Tongue (tissue), 2 donors: Measurements from ENCODE around the gene IGSF8. TPM values are rescaled to one million over a fixed set of nuclear protein-coding genes. Genes with fewer than 3 reads are reported as not detected.

Experiments
- DNase-seq: peaks from one replicate; pipeline ENCODE4 v3.0.0-alpha.2; 2015
- total RNA-seq: library from RNA; depleted of rRNA; stranded (reverse); fragments of >200 nt; gene quantifications from one replicate; pipeline ENCODE4 v1.2.3, GENCODE V29; 2014

Gene IGSF8
- total RNA-seq, 1 donor from 2014 or later, result 21.8 TPM

DNA sequence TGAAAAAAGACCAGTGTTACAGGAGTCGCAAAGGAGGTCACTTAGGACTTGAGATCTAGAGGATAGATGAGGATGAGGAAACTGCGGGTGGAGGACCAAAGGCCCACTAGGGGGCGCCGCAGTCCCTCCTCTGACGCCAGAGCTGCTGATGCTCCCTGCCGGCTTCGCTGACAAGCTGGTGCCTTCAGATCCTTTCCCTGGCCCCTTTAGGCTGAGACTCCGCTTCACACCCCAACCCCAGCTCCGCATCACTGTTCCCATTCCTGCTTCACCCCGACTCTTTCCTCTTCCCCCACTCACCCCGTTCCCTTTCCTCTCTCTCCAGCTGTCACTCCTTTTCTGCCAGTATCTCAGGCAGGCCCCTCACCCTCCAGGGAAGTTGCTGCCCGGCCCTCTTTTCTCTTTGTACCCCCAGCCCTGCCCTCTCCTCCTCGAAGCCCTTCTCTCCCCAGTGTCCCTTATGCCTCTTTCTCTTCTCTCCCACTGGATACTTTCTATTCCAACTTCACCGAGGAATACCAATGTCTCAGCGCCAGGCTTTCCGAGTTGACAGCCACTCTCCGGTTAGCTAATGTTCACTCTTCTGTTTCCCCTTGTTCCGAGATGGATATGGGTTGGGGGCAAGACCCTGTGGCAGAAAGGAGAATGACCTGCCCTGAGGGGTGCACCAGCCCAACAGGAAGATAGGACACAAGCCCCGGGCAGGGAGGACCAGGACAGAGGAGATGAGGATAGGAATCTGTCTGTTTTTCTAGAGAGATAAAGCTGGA lies 12.5 kb downstream of the IGSF8 start:
- peak; percentile 89 for DNase-seq

DNA sequence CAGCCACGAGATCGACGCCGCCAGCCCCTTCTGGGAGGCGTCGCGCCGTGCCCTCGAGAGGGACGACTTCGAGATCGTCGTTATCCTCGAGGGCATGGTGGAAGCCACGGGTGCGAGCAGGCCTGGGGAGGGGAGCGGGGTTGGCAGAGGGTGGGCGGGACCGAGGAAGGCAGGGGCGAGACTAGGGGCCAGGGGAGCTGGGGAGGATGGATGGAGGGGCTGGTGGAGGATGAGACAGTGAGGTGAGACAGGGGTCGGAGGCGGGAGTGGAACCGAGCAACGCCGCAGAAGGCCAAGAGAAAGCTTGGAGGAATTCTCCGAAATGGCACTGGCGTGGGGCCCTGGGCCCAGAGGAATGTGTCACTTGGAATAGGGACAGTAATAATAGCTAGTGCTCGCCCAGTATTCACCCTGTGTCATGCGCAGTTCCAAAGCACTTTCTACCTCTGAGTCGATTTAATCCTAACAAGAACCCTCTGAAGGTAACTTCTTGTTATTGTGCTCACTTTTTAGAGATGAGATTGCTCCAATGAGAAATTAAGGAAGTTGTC lies 13.6 kb downstream of the IGSF8 start:
- DNase-seq, result no peak

DNA sequence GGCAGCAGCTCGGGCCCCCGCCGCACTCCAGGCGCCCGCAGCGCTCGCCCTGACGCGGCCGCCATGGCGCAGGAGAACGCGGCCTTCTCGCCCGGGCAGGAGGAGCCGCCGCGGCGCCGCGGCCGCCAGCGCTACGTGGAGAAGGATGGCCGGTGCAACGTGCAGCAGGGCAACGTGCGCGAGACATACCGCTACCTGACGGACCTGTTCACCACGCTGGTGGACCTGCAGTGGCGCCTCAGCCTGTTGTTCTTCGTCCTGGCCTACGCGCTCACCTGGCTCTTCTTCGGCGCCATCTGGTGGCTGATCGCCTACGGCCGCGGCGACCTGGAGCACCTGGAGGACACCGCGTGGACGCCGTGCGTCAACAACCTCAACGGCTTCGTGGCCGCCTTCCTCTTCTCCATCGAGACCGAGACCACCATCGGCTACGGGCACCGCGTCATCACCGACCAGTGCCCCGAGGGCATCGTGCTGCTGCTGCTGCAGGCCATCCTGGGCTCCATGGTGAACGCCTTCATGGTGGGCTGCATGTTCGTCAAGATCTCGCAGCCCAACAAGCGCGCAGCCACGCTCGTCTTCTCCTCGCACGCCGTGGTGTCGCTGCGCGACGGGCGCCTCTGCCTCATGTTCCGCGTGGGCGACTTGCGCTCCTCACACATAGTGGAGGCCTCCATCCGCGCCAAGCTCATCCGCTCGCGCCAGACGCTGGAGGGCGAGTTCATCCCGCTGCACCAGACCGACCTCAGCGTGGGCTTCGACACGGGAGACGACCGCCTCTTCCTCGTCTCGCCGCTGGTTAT lies 14.2 kb downstream of the IGSF8 start:
- peak; percentile 66 for DNase-seq

DNA sequence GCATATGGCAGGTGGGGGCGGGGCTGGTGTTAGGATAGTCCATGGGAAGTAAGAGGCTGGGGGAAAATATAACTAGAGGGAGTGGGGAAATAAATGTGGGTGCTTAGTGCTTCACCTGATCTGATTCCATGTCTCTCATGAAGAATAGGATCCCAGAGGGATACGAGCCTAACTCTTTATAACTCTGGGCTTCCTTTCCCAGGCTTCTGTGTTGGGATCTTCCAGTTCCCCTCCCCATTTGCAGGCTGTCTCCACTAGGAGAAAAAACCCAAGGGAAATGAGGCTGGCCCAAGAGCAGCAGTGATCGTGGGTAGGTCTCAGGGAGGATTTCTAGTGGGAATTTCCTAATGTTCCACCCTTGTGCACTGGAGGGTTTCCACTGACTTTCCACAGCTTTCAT lies 15.5 kb downstream of the IGSF8 start:
- DNase-seq, result no peak

DNA sequence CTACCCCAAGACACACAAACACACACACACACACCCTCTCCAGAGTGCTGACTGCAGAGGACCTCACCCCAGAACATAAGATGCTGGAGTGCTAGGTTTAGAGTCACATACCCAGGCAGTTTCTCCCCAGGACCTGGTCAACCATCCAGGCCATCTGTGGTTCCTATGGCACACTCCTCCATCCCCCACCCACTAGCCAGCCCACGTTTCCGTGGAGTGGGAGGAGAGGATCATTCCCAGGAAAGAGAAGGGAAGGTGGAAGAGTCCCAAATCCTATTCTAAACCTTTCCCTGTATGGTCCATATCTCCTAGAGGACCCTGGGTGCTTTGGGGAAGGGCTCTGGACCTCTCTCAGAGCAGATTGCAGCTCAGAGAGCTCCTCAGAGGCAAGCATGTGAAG lies 15.9 kb downstream of the IGSF8 start:
- no peak for DNase-seq

DNA sequence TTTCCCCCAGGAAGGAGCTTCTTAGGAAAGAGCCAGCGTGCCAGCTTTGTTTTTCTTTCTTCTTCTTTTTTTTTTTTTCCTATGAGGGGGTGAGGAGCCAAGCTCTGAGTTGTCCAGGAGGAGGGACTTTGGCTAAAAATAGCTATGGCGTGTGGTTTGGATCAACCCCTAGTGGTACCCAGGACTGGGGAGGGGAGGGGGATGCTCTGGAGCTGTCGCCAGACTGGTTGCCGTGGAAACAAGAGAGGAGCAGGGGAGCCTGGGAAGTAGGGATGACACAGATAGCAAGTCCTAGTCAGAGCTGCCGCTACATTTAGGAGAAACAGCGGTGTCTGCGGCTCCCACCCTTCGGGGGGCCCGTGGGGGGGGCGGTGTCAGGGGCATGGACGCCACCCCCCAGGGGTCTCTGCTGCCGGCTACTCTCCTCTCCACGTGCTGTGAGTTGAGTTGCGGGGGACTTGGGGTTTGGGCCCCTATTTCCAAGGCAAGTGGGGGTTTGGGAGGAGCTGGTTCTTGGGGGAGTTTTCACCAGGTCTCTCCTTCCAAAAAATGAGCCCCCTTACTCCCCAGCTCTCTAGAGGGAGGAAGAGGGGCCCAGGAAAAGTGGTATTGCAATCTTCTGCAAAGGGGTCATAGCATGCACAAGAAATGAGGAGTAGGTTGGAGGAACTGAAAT lies 17.0 kb downstream of the IGSF8 start, which contains the start of gene KCNJ9:
Gene KCNJ9 (plus strand): TSS at position 278 of the 676 bp plus-strand sequence. CDS start 2,493 bp downstream, outside the sequence.
- no peak for DNase-seq

DNA sequence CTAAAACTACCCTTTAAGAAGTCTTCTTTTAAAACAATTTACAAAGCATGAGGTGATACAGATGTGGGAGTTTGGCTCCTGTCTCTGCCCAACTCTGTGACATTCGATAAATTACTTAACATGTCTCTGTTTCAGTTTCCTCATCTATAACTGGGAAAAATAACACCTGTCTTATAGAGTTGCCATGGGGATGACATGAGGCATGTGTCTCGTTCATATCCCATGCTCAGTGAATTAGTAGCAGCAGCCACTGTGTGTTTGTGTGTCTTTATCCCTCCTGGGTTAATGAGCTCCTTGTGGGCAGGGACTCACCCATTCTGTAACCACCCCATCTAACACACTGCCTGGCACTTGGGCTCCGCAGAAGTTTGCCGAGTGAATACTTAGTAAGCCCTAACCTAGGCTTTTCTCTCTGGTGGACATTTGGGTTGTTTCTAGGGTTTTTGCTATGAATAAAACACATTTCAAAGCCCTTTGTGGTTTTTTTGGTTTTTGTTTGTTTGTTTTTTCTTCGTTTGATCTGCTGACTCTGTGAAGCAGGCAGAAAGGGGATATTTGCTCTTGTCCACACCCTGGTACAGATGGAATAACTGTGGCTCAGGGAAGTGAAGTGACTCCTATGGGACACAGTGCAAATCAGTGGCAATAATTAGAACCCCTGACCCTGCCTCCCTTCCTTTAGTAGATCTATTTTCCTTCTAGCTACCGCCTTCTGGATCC lies 17.9 kb downstream of the IGSF8 start:
- no peak for DNase-seq

DNA sequence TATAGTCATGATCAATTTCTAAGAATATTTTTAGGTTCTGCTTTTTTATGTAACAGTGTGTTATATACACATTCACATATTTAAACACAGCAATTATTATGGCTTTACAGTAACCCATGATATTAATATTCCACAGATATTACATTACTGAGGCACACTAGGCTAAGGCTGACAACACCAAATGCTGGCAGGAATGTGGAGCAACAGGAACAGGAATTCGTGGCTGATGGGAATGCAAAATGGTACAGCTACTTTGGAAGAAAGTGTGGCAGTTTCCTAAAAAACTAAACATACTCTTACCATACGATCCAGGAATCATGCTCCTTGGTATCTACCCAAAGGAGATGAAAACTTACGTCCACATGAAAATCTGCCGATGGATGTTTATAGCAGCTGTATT lies 19.0 kb downstream of the IGSF8 start:
- DNase-seq, result no peak

DNA sequence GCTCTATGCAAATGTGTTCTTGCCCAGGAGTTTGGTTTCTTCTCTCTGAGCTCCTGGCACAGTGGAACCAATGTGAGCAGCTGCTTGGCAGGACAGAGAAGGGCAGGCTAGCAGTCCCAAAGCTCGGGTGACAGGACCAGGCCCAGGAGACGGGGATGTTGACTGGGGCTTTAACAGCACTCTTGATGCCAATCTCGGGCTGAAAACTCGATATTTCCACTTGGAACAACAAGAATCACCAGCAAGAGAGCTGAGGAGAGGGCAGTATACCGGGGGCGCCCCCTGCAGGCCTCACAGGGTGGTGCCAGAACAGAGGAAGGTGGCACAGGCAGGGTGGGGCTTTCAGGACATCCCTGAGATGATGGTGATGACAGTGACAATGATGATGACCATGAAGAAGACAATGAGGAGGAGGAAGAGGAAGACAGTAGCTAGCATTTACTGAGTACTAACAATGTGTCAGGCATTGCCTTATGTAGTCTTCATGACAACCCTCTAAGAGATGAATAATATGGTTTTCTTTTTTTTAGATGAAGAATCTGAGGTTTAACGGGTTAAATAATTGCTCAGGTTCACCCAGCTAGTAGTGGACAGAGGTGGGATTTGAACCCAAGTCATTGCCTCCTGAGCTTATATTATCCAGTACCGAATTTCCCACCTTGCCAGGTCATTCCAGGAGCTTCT lies 19.8 kb downstream of the IGSF8 start:
- DNase-seq, result peak; percentile 92

DNA sequence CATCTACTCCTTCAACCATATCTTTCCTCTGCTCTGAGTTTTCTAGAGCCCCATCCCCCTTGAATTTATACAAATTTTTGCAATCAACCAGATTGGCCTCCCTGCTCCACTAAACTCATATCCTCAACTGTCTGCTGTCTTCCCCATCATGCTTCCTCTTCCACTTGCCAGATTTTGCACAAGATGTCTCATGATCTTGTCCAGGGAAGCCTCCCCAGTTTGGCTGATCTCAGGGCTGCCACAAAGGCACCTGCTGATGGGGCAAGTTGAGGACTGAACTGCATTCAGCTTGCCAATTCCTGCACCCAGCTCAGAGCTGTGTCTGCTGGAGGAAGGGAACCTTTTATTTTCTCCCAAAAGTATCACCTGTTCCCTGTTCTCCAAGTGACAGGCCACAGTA lies 20.9 kb downstream of the IGSF8 start:
- DNase-seq, result no peak

DNA sequence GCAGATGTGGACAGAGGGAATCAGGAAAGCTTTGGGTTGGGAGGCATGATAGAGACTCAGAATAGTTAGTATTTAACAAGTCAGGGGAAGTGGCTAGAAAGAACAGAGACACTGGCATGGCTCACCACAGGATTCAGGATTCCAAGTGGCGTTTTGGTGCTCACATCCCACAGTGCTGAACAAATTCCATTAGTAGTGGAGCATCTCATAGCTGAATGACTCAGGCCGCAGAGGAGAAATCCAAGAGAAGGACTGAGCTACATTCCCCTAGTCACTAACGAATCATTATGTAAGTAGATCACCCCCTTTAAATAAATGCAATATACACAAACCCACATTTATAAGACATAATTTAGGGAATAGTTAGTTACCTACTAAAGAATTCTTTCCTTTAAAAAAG lies 22.1 kb downstream of the IGSF8 start:
- DNase-seq, result no peak

DNA sequence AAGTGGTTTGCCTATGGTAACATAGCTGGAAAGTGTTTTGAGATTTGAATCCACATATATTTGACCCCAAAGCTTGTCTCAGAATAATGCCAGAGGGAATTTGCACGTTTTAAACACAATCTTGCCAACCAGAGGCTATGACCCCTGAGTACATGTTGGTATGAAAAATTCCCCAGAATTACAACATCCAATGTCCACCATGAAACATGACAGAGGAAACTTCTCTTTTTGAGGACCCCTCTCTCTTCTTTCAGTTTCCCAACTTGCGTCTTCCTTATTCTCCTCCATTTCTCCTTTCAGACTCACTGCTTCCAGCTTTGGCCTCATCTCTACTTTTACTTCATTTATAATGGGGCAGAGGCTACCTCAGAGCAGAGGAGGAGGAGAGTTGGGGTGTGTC lies 22.6 kb downstream of the IGSF8 start:
- no peak for DNase-seq

DNA sequence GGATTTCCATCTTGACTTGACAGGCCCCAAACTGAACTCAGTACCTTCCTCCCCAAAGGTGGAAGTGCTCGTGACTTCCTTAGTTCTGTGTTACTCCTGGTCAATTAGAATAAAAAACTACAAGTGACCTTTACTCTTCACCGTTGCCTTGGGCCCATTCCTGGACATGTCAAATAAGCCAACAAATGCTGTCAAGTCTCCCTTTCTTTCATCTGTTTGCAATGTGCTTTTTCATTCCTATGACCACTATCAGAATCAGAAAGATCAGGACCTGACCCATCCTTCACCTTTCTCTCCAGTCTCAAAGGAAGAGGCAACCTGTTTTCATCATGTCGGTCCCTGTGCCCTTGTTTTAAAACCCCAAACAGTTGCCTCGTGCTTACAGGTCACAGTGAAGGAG lies 23.6 kb downstream of the IGSF8 start:
- DNase-seq, result no peak

DNA sequence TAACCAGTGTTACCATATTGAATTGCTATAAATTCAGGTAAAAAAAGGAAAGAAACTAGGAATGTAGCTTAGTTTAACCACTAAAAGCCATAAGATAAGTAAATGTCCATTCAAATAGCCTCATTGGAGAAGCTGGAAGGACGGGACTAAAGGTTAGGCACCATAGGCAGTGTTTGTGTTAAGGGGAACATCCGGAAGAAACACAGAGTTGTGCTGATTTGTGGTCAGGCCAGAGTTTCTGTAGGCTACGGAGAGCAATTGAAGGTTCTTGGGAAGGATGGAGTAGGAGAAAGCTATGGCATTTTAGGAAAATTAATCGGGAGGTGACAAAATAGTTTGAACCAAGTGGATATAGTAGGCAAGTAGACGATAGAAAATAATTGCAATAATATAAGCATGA lies 27.1 kb downstream of the IGSF8 start:
- no peak for DNase-seq

DNA sequence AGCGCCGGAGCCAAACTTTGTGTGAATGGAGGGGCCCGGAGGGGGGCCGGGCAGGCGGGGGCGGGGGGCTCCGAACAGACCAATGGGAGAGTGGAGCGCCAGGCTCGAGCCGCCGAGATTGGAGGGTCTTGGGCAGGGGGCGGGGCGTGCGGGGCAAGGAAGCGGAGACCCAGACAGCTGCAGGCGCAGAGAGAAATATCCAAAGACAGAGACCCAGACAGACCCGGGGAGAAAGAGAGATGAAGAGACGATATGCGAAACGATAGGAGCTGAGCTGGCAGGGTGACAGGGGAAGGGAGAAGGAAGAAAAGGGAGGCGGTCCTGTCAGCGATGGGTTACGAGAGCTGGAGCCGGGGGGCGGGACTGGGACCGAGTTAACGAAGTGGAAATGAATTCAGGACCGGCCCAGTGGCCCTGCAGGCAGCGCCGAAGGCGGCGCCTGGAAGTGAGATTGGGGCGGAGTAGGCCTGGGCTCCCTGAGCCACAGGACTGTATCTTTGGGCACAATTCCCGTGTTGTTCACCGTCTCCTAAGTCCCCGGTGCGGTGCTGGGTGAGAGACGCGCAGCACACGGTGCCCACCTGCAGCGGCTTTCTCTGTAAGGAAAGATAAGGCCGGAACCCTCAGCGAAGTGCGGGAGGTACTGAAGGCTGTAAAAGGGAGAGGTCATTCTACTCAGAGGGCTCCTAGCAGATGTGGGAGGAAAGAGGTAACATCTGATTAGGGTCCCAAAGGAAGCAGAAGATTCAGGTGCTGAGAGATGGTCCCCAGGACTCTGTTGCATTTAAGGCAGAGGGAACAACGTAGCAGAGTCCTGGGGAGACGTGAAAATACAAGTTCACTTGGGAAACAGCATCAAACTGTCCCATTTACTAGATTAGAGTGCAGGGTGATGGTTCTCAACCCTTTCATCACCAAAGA lies 27.9 kb downstream of the IGSF8 start:
- peak; percentile 93 for DNase-seq

DNA sequence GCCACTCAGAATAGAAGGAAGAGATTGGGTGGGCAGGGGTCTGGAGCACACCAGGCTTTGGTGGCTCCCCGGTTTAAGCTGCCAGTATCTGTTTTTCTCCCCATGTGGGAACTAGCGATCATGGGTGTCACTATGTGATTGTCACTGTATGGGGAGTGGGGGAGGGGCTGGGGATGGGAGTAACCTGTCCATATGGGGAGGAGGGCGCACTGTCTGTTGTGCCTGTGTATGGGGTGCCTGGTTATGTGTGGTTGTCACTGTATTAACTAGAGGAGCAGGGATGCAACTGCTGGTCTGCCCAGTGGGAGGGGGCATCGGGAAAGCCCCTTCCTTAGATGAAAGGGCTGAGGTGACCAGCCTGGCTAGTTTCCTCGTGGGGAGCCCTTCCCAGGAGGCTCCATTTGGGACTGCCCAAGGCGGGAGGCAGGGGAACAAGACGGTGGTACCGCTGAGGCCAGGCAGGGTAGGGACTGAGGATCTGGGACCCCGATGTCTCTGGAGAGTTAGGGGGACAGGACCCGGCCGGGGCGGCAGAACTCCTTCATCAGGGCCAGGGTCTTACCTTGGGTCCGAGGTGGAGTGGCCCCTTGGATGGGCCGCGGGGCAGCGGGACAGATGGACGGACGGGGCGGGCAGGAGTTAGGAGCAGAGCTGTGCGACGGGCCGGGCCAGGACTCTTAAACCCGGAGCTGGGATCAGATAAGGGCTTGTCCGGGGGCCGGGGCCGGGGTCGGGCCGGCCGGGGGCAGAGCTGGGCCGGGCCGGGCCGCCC lies 28.8 kb downstream of the IGSF8 start, which contains the start of gene KCNJ10:
Gene KCNJ10 (minus strand): TSS at position 701 of the 772 bp plus-strand sequence. CDS start 27,628 bp downstream, outside the sequence.
- no peak for DNase-seq

DNA sequence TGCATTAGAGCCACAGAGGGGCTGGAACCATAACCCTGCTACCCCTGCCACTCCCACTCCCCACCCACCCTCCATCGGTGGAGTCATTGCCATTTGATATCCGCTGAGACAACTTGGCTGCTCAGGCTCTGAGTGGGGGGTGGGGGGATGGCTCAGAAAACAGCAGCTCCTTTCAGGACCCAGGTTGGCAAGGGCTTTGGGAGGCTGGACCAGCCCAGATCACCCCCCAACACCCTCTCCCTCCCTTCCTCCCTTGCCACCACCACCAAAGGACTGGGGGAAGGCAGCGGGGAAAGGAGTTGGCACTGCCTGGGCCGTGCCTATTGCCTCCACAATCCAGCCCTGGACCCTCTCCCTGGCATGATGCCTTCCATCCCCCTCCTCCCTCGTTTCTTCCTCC lies 30.2 kb downstream of the IGSF8 start:
- peak; percentile 45 for DNase-seq

DNA sequence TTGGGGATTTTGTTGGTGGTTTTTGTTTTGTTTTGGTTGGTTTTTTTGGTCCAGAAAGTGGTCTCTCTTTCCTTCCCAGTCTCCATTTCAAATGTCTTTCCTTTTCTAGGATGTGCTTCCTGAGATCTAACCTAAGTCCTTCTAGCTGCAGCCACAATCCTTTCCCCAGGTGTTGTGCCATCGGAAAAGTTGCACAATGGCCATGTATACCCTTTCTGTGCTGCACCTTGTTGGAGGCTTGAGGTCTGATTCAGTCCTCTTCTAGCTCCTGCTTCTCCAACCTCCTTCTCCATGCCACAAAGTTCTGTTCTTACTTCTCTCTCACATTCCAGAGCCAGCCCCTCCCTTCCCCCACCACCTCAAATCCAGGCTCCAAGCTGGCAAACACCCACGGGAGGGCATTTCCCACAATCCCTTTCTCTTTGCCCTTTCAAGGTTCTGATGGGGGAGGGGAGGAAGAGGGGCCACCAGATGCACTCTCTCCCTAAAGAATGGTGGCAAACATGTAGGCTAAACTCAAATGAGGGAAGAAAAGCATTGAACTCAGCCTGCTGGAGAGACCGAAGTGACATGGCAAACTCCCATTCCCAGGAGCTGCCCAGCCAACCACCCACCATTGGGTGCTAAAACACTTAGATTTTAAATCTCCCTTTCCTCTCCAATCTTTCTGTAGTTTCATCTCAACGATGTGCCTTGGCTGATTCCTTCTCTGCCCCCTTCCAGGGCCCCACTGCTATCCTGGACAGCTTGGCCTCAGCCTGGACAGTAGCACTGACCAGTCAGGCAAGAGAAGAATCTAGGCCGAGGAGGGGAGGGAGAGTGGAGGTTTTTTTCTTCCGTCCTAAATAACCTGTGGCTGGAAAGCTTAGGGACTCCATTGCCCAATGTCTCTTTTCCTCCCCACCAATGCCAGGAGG lies 31.3 kb downstream of the IGSF8 start:
- no peak for DNase-seq
